Measurements from ENCODE around the gene SLC16A7.

Gene SLC16A7

DNA sequence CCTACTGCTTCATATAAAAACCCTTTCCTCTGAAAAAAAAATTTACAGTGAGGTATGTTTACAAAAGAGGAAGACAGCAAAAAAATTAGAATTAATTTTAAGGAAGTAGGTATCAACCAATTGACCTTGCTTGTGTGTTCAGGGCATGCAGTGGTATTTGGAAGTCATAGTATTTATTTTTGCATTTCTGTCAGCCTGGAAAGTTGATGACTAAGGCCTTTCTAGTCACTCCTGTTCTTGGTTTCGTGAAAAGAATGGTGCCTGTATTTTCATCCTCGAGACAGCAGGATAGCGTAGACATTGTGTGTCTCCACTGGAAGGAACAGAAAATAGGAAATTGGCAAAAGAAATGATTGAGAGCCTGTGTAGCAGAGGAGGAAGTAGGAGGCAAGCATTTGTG, 24.5 kb downstream of the SLC16A7 start:
- no peak for DNase-seq (ENCODE audit: low read depth in 2 of 2)

- no peak for DNase-seq (ENCODE audit: low read depth in 2 of 2)
Observed at GRCh38 chr12:59624732-59625460, 29.1 kb downstream of the SLC16A7 start.

DNA sequence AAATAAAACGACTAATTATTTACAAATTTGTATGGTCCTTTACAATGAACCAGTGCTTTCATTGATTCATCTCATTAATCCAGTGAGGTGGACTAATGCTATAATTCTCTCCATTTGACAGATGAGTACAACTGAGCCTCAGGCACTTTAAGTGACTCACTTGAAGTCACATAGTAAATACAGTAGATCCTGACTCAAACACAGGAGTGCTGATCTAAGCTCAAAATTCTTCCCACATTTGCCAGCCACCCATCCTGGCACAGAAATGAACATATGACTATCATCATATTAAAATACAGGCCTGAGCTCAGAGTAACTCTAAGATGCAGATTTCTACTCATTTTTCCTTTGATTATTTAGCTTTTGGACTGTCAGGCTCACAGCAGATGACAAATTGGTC, 30.6 kb downstream of the SLC16A7 start:
- no peak for DNase-seq (ENCODE audit: low read depth in 2 of 2)

GRCh38 chr12:59627582-59627981, 31.8 kb downstream of the SLC16A7 start:
- no peak for DNase-seq (ENCODE audit: low read depth in 2 of 2)

DNA sequence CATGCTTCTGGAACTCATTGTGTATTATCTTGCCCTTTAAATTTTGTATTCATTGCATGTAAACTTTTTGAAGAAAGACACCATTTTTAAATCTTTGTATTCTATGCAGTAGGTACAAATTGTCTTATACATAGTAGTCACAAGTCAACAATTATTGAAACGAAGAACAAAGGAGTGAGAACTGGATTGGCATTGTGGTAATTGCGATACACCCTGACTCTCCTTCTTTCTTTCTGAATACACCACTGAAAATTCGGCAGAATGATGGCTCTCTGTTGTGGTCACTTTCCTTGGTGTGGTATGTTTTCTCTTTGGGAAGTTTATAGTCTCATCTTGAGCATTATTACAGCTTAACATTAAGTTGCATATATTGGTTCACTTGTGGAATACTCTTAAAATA, 34.1 kb downstream of the SLC16A7 start:
- DNase-seq (ENCODE audit: low read depth in 2 of 2): no peak

DNA sequence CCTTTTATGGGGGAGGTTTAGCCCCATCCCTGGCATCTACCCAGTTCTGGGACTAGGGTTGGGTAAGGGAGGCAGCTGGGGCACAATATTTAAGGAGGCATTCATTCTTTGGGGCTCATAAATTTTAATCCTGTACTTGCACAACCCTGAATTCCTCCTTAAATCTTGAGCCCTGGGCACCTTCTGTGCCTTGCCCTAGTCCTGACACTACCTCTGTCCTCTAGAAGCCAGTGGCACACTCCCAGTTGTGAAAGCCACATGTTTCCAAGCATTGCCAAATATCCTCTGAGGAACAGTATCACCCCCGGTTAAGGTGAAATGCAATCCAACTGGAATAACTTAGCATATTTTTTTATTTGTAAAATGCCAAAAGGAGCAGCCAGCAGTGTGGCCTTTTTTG, 36.6 kb downstream of the SLC16A7 start:
- DNase-seq (ENCODE audit: low read depth in 2 of 2): no peak

DNA sequence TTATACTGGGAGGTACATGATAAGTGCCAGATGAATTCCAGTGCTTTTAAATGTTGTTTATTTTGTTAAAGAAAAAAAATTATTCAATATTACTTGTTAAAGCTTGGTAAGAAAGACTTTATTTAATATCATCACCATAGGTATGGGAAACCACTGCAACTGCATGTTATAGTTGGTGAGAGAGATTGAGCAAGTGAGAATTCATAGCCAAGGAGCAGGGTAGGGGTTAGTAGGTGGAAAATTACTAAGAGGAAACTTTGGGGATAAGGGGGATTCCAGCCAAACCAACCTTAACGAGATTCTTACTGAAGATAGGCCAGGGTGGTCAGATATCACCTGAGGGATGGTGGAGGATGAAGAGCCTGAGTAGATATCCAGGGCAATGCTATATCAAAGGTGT, 38.4 kb downstream of the SLC16A7 start:
- no peak for DNase-seq (ENCODE audit: low read depth in 2 of 2)

DNA sequence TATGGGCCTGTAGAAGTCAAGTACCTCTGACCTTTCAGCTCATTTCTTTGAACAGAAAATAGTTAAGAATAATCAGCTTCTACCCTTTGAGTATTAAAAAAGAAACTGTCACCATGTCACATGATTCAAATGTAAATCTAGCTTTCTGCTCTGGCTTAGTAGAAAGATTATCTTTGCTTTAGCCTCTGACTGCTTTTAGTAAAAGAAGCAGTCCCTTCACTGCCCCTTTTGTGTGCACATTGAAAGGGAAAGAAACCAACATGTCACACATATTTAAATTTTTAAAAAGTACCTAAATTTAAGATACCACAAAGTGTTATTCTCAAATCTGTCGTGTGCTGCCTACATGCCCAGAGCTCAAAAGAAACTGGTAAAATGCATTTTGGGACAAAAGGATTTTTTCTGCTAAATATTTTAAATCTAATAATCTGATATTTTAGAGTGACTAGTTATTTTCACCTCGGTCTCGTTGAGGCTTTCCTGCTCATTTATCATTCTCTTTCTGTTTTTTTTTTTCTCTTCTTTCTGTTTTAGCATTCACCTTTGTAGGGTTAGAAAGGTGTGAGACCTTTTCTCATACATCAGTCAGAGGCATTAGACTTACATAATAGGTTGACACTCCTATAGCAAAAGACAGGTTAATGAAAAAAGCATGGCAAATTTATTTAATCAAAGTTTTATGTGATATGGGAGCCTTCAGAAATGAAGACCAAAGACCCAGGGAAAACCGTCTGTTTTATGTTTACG, 41.3 kb downstream of the SLC16A7 start:
- DNase-seq (ENCODE audit: low read depth in 2 of 2): no peak

DNA sequence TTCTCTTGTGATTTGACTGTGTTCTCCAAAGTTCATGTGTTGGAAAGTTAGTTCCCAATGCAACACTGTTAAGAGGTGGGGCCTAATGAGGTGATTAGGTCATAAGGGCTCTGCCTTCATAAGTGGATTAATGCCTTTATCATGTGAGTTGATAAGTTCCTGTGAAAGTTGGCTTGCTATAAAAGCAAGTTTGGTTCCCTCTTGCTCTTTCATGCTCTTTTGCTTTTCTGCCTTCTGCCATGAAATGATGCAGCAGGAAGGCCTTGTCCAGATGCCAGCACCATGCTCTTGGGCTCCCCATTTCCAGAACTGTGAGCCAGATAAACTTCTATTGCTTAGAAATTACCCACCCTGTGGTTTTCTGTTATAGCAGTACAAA, 41.9 kb downstream of the SLC16A7 start:
- no peak for DNase-seq (ENCODE audit: low read depth in 2 of 2)

GRCh38 chr12:59643550-59643949, 47.7 kb downstream of the SLC16A7 start:
- DNase-seq (ENCODE audit: low read depth in 2 of 2): no peak

- no peak for DNase-seq (ENCODE audit: low read depth in 2 of 2)
Observed at GRCh38 chr12:59645242-59645641, 49.4 kb downstream of the SLC16A7 start.

- DNase-seq (ENCODE audit: low read depth in 2 of 2): no peak
Observed at GRCh38 chr12:59646636-59647035, 50.8 kb downstream of the SLC16A7 start.

DNA sequence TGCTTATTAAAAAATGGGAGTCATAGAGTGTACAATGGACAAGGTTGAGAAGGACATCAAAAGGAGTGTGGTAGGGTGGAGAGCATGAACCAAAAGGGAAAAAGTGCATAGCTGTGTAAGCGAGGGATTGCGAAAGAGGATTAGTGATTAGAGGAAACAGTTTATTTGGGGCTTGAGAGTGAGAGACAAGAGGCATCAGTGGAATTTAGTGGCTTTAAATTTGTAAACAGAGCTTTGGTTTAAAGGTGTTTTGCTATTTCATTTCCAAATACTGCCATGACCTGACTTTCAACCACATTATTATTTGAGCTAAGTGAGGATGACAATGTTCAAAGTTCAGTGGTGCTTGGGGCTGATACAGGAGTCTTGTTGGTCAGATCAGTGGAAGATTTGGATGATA, 53.4 kb downstream of the SLC16A7 start:
- DNase-seq (ENCODE audit: low read depth in 2 of 2): no peak

GRCh38 chr12:59650588-59651228, 54.9 kb downstream of the SLC16A7 start:
- DNase-seq (ENCODE audit: low read depth in 2 of 2): peak in 1 of 2 experiments; percentile 8

DNA sequence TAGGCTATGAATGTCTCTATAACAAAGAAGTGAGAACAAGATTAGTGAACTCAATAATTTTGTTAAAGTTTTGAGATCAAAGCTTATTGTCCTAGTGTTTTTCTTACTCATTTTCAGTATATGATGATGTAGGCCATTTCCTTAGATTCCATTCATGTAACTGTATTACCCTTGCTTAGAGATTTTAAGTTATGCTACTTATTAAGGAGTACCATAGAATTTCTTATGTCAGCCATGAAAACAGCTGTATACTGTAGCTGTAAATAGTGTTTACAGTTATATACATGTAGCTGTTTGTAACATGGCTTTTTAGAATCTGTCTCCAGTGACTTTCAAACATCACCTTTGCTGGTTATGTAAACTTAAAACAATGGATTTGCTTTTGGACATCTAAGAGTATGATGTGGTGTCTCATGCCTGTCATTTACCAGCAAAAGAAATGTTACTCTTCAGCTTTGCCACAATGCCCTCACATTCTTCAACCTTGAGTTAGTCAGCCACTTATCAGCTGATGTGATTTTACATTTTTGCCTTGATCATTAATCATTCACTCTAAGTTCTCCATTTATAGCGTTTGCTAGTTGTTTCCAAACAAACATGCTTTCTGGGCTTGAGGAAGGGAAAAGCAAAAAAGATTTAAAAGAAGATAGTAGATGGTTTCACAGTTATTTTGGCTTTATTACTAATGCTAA, 55.5 kb downstream of the SLC16A7 start:
- DNase-seq (ENCODE audit: low read depth in 2 of 2): no peak

DNA sequence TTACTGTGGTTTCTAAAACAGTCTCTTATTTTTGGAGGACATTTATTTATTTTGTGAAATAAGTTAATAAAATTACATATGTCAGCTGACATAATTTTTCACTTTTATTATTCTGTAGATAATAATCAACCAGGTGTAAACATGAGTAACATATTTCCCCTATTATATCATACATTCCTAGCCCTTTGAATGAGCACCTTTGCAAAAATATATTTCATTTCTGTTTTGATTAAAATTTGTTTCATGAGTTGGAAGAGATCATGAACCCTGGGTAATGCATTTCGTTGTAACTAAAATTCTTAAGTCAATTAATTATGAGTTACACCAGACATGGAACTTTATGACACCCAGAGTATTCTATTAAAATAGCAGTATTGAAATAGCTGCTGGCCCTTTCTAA, 56.3 kb downstream of the SLC16A7 start:
- DNase-seq (ENCODE audit: low read depth in 2 of 2): no peak

DNA sequence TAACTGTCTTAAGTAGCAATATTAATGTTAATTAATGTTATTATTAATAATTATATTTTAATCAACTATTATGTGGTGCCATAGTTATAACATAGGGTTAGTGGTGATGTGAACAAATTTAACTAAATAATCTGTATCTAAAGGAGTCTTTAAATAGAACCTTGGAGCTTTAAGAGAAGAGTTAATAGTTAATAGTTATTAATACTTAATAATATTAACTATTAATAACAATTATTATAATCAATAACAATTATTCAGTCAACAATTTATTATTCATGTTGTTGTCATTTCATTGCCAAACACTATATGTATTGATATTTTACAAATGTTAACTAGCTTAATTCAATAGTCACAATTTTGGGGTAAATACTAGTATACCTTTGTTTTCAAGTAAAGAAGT, 58.2 kb downstream of the SLC16A7 start:
- no peak for DNase-seq (ENCODE audit: low read depth in 2 of 2)

GRCh38 chr12:59657266-59657665, 61.4 kb downstream of the SLC16A7 start:
- DNase-seq (ENCODE audit: low read depth in 2 of 2): peak in 1 of 2 experiments; percentile 19

DNA sequence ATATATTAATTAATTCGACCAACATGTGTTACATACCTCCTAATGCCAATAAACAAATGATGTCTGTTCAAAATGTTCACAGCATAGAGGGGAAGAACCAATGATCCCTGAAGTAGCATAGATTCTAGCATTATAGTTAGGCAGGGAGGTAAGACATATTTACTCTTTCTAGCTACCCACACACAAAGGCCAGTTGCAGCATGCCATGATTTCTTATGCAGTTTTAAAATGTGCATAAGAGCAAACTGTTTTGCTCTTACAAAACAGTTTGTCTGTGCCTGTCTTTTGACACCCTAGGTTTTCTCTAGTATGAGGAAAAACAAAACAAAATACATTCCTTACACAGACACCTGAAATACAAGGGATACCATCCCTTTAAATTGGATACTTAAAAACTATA, 61.9 kb downstream of the SLC16A7 start:
- no peak for DNase-seq (ENCODE audit: low read depth in 2 of 2)

DNA sequence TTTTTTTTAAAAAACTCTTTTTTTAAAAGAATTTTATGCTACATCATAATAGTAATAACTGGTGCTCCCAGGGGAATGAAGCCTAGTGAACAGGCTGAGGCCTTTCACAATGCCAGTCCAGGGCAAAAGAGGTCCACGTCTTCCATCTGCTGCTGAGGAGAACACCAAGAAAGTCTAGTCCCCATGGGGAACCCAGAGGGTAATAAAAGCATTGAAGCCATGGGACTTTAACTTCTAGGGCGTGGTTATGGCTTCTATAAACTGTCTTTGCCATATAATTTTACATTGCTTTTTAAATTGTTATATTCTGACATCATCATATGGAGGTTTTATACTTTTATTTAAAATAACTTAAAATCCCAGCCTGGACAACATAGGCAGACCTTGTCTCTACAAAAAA, 64.3 kb downstream of the SLC16A7 start:
- DNase-seq (ENCODE audit: low read depth in 2 of 2): no peak

- DNase-seq (ENCODE audit: low read depth in 2 of 2): no peak
Observed at GRCh38 chr12:59660921-59661597, 65.2 kb downstream of the SLC16A7 start.

DNA sequence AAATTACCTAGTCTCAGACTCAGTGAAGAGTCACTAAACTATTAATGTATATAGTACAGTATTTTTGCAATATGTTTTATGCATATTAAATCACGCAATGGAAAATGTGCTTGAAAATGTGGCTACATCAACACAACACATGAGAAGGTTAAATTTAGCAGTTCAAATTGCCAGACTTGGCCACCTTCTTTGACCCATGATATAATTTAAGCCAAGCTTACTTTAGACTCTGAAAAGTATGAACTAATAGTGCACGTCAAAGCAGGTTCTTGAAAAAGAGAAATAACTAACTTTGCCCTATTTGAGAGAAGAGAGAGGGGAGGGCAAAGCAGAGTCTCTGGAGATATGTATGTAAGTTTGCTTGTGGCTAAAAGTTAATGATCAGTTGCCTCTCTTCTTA, 68.7 kb downstream of the SLC16A7 start:
- DNase-seq (ENCODE audit: low read depth in 2 of 2): no peak
